ENCODE results near the gene CREB3L2. TPM values are rescaled to one million over a fixed set of nuclear protein-coding genes. Genes with fewer than 3 reads are reported as not detected.
"Not testable (repeated sequence)": the region's sequence is repeated elsewhere in the genome, so short reads cannot be mapped to it uniquely, and the experiment has no call there.

CREB3L2 gene
- total and polyA plus RNA-seq, 2 donors, result 20.7 to 31.5 TPM

DNA sequence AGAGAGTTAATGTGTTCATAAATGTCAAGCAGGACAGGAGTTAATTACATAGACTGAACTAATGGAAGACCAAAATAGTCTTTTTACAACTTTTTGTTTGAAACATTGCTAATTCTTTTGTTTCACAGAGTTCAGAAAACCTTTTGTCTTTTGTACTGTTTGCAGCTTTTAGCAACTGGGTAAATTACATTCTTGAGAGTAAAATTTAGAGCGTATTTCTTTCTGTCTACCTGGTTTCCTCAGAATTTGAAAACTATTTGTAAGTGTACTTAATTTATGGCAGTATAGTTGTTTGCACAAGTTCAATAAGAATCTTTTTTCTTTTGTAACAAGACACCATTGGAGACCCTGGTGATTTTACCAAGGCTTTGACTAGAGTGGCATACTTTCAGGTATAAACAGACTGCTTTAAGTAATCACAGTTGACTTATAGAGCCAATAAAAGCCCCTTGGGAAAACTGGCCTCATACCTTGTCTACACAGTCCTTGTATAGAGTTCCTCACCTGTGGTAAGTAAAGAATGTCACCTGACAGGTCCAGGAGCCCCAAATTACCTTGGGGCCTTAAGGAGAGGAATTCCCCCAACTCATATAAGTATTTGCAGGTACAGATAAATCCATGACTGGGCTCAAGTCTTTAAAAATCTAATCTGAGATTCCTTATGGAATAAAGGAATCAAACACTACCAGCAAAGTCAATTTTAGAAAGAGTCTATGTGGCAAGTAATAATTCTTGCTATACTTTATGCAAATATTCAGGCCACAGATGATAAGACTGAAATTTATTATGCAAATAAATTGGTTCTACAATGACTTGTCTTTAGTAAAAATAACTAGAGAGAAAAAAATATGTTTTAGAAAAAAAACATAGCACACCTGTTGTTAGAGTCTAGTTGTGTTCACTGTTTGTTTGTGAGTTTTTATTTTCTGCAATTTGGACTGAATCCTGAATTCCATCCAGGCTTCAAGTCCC is 23.6 kb upstream of the CREB3L2 start:
- 95% methylated on average over 1 of the region's 1 CpG for WGBS
- Histone ChIP-seq H3K27ac (ENCODE audit: low read depth) (no peak overlapping the region), H3K36me3 (ENCODE audit: insufficient read depth) (peaks cover 2% of the 10 kb centered on the region), H3K4me1 (ENCODE audit: insufficient read depth) (no peaks in the 10 kb centered on the region), H3K4me3 (ENCODE audit: low read depth, low read length) (no peak overlapping the region)
- DNase-seq (ENCODE audit: extremely low spot score), result no peak

DNA sequence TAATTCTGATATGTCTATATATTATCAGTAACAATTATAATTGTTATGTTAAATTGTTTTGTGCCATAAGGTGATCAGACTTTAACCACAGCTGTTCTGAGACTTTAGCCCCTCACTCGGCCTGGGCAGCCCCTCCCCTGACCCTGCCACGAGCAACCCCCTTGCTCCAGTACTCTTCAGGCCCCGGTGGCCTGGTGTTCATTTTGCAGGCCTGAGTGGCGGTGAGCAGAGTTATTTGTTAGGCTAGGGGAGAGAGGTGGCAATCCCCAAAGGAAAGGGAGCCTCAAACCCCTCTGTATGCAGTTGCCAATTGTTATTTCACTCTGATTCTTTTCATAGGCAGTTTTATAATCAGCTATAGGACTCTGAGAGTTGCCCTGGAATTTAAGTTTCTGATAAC is 22.9 kb upstream of the CREB3L2 start:
- DNase-seq (ENCODE audit: extremely low spot score), result no peak
- H3K36me3 ChIP-seq (ENCODE audit: insufficient read depth), result peaks cover 2% of the 10 kb centered on the region
- no peak overlapping the region for H3K27ac ChIP-seq (ENCODE audit: low read depth)
- WGBS, result 86% methylated on average over 4 of the region's 4 CpGs
- no peak overlapping the region for H3K4me3 ChIP-seq (ENCODE audit: low read depth, low read length)
- no peaks in the 10 kb centered on the region for H3K4me1 ChIP-seq (ENCODE audit: insufficient read depth)

DNA sequence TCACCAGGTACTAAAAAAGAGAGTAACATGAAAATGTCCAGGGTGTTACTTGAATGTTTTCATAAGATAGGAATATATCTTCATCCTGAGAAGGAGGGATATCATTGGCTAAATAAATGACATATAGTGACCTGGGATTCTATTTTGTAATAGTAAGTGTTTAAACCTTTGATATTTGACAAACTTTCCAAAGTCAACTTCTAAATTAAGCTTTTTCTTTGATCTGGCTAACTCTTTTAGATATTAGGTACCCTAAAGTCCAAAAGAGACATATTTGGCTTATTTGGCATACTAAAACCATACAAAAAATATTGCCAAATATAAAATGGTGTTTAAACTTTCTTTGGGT is 22.4 kb upstream of the CREB3L2 start:
- no peak for DNase-seq (ENCODE audit: extremely low spot score)
- no peaks in the 10 kb centered on the region for H3K4me1 ChIP-seq (ENCODE audit: insufficient read depth)
- H3K27ac ChIP-seq (ENCODE audit: low read depth), result no peak overlapping the region
- peaks cover 2% of the 10 kb centered on the region for H3K36me3 ChIP-seq (ENCODE audit: insufficient read depth)
- no peak overlapping the region for H3K4me3 ChIP-seq (ENCODE audit: low read depth, low read length)

DNA sequence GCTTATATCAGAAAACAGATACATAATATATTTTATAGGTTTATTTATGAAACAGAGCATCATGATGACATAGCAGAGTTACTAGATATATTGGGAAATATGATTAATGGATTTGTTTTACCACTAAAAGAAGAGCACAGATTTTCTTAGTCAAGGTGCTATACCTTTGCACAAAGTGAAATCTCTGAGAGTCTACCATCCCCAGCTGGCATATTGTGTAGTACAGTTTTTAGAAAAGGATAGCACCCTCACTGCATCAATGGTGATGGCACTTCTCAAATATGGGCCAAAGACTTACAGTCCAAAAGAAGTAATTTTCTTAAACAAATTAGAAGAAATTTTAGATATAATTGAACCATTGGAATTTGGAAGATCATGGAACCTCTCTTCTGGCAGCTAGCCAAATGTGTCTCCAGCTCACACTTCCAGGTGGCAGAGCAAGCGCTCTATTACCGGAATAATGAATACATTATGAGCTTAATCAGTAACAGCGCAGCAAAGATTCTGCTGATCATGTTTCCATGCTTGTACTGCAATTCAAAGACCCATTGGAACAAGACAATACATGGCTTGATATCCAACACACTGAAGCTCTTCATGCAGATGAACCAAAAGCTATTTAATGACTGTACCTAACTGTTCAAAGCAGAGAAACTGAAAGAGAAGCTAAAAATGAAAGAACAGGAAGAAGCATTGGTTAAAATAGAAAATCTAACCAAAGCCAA is 21.9 kb upstream of the CREB3L2 start:
- peaks cover 2% of the 10 kb centered on the region for H3K36me3 ChIP-seq (ENCODE audit: insufficient read depth)
- H3K4me1 ChIP-seq (ENCODE audit: insufficient read depth), result no peaks in the 10 kb centered on the region
- H3K27ac ChIP-seq (ENCODE audit: low read depth), result no peak overlapping the region
- no peak for DNase-seq (ENCODE audit: extremely low spot score)
- no peak overlapping the region for H3K4me3 ChIP-seq (ENCODE audit: low read depth, low read length)
- 96% methylated on average over 3 of the region's 3 CpGs for WGBS

DNA sequence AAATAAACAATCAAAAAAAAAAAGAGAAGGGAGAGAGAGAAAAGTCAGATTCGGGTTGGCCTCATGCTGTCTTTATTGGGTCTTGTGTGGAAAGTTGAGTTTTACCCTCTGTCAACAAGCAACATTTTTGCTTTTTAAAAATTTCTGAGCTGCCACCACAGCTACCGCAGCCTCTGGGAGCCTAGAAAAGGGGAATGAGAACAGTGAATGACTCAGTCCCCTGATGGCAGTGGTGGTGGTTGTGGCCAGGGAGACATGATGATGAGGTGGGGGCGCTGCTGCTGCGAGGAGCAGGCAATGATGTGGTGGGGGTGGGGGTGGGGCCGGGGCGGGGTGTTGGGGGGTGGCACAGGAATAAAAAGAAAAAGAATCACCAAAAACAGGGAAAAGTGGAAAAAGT is 20.0 kb upstream of the CREB3L2 start:
- Histone ChIP-seq H3K4me3 (ENCODE audit: low read depth, low read length) (no peak overlapping the region), H3K27ac (ENCODE audit: low read depth) (no peak overlapping the region), H3K4me1 (ENCODE audit: insufficient read depth) (no peaks in the 10 kb centered on the region), H3K36me3 (ENCODE audit: insufficient read depth) (peaks cover 2% of the 10 kb centered on the region)
- no peak for DNase-seq (ENCODE audit: extremely low spot score)
- WGBS, result 87% methylated on average over 6 of the region's 6 CpGs

DNA sequence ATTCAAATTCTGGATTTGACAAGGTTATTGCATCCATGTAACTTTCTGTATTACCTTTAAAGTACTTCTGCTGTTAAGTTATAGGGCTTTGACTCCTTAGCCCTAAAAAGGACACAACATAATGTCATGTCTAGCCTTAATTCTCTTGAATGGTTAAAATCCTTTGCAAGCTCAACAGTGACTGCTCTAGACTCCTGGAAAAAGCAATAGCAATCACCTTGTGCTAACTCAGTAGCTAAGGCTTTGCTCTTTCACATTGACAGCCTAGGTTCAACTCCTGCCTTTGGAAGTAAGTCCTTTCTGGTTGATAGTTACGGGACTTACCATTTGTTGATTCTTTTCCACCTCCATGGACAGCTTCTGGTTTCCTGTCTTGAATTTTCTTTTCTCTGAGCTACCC is 16.1 kb upstream of the CREB3L2 start:
- H3K27ac ChIP-seq (ENCODE audit: low read depth), result no peak overlapping the region
- DNase-seq (ENCODE audit: extremely low spot score), result no peak
- 95% methylated on average over 1 of the region's 1 CpG for whole genome bisulfite sequencing
- no peaks in the 10 kb centered on the region for H3K4me1 ChIP-seq (ENCODE audit: insufficient read depth)
- no peaks in the 10 kb centered on the region for H3K36me3 ChIP-seq (ENCODE audit: insufficient read depth)
- no peak overlapping the region for H3K4me3 ChIP-seq (ENCODE audit: low read depth, low read length)

DNA sequence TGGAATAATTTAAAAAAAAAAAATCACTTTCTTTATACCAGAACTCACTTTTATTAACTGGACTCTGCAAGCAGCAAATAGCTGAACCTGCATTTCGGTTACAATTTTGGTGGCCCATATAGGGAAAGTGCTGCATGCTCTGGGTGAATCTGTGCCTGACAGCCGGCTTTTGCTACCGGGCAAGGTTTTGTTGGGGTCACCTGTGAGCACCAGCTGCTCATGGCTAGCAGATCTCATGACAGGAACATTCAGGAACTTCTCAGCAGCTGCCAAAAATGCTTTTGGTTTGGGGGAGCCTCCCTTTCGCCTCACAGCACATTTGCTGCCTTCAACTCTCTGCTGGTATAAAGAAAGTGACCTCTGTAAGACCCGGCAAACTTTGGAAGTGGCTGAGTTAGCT is 13.2 kb upstream of the CREB3L2 start:
- Histone ChIP-seq H3K36me3 (ENCODE audit: insufficient read depth) (no peaks in the 10 kb centered on the region), H3K4me1 (ENCODE audit: insufficient read depth) (no peaks in the 10 kb centered on the region), H3K27ac (ENCODE audit: low read depth) (no peak overlapping the region), H3K4me3 (ENCODE audit: low read depth, low read length) (no peak overlapping the region)
- 90% methylated on average over 5 of the region's 5 CpGs for WGBS
- DNase-seq (ENCODE audit: extremely low spot score), result no peak

DNA sequence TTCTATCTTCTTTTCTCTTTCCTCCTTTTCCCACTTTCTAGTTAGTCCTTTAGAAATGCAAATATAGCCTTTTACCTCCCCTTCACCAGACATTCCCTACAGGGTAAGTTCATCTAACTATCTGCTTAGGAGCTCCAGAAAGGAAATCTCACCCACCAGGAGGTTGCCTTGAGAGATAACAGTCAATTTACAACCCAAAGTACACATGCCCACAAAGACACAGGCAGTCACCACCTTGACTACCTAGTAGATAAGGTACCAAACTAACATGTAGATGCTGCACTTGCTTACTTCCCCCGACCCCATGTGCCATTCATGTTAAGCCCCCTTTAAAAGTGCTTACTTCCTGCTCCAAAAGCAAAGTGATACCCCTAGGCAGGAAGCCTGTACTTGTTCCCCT is 12.8 kb upstream of the CREB3L2 start:
- DNase-seq (ENCODE audit: extremely low spot score), result no peak
- WGBS, result 83% methylated on average over 1 of the region's 1 CpG
- Histone ChIP-seq H3K27ac (ENCODE audit: low read depth) (no peak overlapping the region), H3K36me3 (ENCODE audit: insufficient read depth) (peaks cover 1% of the 10 kb centered on the region), H3K4me3 (ENCODE audit: low read depth, low read length) (no peak overlapping the region), H3K4me1 (ENCODE audit: insufficient read depth) (no peaks in the 10 kb centered on the region)

DNA sequence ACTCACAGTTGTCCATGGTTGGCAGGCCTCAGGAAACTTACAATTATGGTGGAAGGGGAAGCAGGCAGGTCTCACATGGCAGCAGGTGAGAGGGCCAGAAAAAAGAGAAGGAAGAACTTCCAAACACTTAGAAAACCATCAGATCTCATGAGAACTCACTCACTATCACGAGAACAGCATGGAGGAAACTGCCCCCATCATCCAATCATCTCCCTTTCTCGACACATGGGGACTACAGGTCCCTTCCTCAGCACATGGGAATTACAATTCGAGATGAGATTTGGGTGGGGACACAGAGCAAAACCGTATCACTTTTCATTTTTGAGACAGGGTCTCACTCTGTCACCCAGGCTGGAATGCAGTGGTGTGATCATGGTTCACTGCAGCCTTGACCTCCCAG is 12.3 kb upstream of the CREB3L2 start:
- H3K4me1 ChIP-seq (ENCODE audit: insufficient read depth); H3K4me3 ChIP-seq (ENCODE audit: low read depth, low read length); H3K36me3 ChIP-seq (ENCODE audit: insufficient read depth); H3K27ac ChIP-seq (ENCODE audit: low read depth); DNase-seq (ENCODE audit: extremely low spot score): not testable (repeated sequence)
- WGBS, result 84% methylated on average over 4 of the region's 4 CpGs

DNA sequence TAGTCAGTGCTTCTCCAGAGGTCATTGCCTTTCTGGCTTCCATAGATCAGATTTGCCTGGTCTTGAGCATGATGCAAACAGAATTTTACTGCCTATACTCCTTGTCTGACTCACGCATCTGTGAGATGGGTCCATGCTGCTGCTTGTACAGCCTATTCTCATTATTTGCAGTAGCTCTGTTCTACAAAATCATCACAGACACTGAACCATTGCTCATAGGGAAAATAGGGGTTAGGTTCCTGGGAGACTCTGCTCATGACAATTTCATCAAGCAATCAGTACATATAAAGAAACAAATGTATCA is 7.4 kb upstream of the CREB3L2 start:
- no peak for DNase-seq (ENCODE audit: extremely low spot score)
- Histone ChIP-seq H3K36me3 (ENCODE audit: insufficient read depth) (peaks cover 1% of the 10 kb centered on the region), H3K4me3 (ENCODE audit: low read depth, low read length) (no peak overlapping the region), H3K27ac (ENCODE audit: low read depth) (no peak overlapping the region), H3K4me1 (ENCODE audit: insufficient read depth) (no peaks in the 10 kb centered on the region)
- 83% methylated on average over 1 of the region's 1 CpG for WGBS

DNA sequence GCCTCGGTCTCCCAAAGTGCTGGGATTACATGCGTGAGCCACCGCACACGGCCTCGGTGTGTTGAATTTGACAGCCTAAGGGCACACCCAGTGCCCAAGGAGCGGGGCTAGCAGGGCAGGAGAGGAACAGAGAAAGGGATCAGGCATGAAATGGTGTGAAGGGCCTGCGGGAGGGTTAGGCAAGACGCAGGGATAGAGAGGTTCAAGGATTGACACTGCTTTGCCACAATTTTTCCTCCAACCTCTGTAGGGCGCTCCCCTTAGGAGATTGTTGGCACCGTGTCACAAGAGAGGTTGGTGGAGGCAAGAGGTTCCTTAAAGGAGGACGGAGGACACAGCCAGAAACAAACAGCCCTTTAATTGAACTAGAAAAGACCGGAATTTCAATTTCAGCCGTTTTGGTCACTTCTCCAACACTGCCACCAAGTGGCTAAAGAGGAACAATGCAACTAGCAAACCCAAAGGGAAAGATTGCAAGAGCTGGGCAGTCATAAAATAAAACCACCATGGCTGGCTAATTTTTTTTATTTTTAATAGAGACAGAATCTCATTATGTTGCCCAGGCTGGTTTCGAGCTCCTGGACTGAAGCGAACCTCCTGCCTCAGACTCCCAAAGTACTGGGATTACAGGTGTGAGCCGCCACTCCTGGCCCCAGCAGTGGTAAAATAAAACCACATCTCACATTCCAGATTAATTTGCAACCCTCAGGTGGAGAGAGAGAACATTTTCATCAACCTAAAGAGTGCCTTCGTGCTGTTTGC is 6.9 kb upstream of the CREB3L2 start:
- no peak overlapping the region for H3K27ac ChIP-seq (ENCODE audit: low read depth)
- DNase-seq (ENCODE audit: extremely low spot score), result peak; percentile 57
- peaks cover 1% of the 10 kb centered on the region for H3K36me3 ChIP-seq (ENCODE audit: insufficient read depth)
- WGBS, result 49% methylated on average over 17 of the region's 17 CpGs
- no peak overlapping the region for H3K4me3 ChIP-seq (ENCODE audit: low read depth, low read length)
- H3K4me1 ChIP-seq (ENCODE audit: insufficient read depth), result no peaks in the 10 kb centered on the region

DNA sequence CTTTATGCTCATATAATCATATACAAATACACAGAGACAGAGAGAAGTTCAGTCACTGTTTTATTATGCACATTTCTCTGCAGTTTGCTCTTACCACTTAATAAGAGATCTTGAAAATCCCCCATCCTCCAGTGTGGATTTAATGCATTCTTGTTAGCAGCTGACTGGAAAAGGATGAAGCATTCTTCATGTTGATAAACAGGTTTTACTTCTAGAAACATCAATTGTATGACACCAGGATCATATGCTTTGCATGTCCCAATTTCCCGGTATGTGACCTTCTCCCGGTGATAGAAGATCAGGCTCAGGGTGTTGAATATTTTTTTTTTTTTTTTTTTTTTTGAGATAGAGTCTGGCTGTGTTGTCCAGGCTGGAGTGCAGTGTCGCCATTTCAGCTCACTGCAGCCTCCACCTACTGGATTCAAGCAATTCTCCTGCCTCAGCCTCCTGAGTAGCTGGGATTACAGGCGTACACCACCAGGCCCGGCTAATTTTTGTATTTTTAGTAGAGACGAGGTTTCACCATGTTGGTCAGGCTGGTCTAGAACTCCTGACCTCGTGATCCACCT is 6.2 kb upstream of the CREB3L2 start:
- Histone ChIP-seq H3K27ac (ENCODE audit: low read depth) (no peak overlapping the region), H3K36me3 (ENCODE audit: insufficient read depth) (peaks cover 1% of the 10 kb centered on the region), H3K4me3 (ENCODE audit: low read depth, low read length) (no peak overlapping the region), H3K4me1 (ENCODE audit: insufficient read depth) (no peaks in the 10 kb centered on the region)
- DNase-seq (ENCODE audit: extremely low spot score), result no peak
- 95% methylated on average over 7 of the region's 7 CpGs for WGBS

DNA sequence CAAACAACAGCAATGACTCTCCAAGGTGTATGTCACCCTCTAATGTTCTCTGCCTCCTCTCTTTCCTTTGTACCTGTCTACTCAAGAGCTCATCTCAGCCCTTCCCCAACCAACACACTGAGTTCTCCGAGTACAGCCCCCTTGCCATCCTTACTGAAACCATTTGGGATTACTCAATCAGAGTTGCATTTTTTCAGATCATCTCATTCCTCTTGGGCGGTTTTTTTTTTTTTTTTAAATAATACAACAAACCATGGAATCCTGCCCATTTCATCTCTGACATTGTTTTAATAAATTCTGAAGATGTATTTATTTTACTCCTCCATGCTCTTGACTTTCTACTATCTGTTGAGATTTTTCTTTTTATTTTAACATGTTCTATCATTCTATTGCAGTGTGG is 4.2 kb upstream of the CREB3L2 start:
- 79% methylated on average over 2 of the region's 2 CpGs for WGBS
- DNase-seq (ENCODE audit: extremely low spot score), result no peak
- Histone ChIP-seq H3K36me3 (ENCODE audit: insufficient read depth) (peaks cover 1% of the 10 kb centered on the region), H3K4me3 (ENCODE audit: low read depth, low read length) (no peak overlapping the region), H3K27ac (ENCODE audit: low read depth) (no peak overlapping the region), H3K4me1 (ENCODE audit: insufficient read depth) (no peaks in the 10 kb centered on the region)

All from urinary bladder (tissue), 4 donors.